HG02610 (cell line): ENCODE measurements around the gene TNFRSF21.
"Not testable (repeated sequence)": the region's sequence is repeated elsewhere in the genome, so short reads cannot be mapped to it uniquely, and the experiment has no call there.

Experiments used
- ATAC-seq: cut with Tn5 transposase; IDR thresholded peaks from one replicate; pipeline ENCODE4 v1.9.1; 2021; ENCODE audit warnings: mild to moderate bottlenecking, moderate library complexity; ENCODE audit not compliant: unreplicated experiment

TNFRSF21 gene

DNA sequence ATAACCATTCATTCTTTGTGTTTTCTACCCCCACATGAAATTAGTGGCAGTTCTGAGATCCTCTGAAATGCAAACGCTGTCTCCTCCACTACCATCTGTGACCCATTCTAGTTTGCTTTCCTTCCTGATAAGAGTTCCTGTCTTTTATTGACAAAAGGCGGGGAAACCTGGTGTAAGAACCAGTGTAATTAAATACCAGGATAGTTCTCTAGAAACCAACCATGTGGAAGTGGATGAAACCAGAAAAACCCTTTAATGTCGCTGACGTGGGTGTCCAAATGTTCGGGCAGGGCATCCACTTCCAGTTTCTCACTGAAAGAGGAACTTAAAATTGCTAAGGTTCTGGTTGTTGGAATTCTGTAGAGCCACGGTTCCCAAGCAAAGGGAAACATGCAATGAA, 79.1 kb downstream of the TNFRSF21 start:
- no peak for ATAC-seq

DNA sequence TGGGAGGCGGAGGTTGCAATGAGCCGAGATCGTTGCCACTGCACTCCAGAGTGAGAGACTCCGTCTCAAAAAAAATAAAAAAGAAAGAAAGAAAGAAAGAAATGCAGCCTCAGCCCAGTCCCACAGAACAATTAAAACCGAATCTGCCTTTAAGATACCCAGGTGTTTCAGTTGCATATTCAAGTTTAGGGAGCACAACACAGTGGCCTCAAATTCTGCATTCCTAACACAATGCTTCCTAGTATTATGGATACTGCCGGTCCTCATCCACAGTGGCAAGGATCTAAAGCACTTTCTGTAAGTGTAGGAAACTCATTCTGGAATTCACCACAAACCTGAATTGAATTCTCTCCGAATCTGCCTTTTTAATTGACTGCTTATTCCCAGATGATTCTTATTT, 80.5 kb downstream of the TNFRSF21 start:
- ATAC-seq, result no peak

DNA sequence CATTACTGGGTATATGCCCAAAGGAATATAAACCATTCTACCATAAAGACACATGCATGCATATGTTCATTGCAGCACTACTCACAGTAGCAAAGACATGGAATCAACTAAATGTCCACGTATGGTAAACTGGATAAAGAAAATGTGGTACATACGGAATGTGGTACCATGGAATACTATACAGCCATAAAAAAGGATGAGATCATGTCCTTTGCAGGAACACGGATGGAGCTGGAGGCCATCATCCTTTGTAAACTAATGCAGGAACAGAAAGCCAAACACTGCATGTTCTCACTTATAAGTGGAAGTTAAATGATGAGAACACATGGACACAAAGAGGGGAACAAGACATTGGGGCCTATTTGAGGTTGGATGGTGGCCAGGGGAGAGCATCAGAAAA, 81.6 kb downstream of the TNFRSF21 start:
- ATAC-seq, result not testable (repeated sequence)

DNA sequence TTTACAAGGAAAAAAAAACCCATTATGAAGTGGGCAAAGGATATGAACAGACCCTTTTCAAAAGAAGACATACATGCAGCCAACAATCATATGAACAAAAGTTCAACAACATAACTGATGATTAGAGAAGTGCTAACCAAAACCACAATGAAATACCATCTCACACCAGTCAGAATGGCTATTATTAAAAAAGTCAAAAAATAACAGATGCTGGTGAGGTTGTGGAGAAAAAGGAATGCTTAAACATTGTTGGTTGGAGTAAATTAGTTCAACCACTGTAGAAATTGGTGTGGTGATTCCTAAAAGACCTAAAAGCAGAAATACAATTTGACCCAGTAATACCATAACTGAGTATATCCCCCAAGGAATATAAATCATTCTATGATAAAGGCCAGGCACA, 86.5 kb downstream of the TNFRSF21 start:
- not testable (repeated sequence) for ATAC-seq

DNA sequence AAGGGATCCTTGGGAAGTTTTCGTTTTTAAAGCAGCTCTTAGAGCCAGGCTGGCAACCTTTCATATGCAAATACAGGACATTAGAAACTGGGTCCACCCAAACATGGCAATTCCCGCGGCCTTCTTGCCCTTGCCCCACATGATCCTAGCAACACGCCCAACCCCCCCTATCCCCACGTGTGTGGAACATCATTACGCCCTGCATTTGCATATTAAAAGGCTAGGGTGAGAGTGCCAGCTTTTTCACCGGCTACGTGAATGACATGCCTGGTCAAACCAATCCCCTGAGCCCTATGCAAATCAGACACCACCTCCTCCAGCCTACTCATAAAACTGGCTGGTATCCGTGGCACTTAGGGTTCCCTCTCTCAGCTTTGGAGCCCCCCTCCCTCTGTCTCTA, 88.1 kb downstream of the TNFRSF21 start:
- no peak for ATAC-seq

DNA sequence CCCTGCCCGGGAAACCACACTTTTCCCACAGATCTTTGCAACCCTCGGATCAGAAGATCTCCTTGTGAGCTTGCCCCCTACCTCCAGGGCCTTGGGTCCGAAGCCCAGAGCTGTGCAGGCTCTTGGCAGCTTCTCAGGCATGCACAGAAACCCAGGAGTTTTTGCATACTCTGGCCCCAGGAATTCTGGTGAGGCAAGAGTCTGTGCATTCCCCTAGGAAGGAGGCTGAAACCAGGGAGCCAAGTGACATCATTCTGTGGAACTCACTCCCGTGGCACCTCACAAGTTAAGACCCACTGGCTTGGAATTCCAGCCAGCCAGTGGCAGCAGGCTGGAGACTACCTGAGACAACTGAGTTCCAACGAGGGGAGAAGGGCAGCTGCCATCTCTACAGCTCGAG, 100.1 kb downstream of the TNFRSF21 start:
- ATAC-seq, result no peak

DNA sequence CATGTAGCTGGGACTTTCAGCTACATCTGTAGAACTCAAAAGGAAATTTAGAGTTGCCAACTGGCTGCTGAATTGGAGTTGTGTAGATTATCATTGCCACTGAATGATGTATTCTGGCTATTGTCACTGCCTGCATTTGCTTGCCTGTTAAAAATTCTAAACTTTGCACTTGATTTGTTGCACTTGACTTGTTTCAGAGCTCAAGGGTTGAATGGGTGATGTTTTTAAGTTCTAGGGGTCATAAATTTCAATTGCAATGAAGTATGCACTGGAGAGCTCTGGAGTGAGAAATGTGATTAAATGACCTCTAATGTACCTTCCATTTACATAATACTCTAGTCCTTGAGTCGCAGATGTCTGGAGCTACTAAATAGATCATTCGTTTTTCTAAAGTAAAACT, 102.4 kb downstream of the TNFRSF21 start:
- no peak for ATAC-seq

DNA sequence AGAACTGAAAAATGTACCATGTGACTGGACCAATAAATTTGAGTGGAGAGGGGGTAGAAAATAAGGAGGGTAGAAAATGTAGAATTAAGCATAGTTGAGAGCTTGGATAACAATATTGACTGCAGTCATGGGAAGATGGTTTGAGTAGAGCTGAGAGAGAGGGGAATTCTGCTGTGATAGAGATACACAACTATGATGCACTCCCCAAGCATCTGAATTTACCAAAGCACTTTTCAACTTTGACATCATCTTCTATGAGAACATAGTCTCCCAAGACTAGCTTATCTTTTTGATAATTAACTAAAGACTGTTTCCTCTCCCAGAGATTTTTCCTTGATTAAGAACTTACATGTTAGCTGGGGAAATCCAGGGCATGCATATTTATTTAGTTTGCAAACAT, 103.1 kb downstream of the TNFRSF21 start:
- ATAC-seq, result no peak

DNA sequence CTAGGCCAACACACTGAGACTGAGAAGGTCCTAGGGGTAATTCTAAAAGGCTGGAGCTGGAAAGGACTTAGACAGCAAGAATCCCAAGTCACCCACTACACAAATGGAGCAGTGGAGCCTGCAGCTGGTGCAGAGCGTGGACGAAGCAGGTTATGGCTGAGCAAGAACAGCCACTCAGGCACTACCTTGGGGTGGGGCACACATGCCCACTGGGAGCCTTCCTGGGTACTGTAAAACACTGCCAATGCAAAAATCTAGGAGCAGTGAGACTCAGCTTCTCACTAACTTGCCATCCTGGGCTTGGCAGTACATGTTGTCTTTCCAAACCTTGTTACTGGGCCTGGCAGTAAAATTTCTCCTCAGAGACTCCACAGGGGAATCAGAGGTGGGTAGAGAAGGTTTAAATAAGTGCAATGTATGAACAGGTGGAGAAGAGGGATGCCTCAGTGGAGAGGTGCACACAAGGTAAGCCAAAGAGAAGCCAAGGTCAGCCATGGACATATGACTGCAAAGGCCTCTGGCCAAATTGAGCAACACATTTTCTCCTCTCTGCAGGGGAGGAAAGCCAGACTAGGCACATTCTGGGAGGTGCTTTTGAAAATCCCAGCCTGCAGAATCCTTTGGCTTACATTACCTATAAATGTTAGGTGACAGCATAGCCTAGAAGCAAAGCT, 105.6 kb downstream of the TNFRSF21 start:
- peak; percentile 3 for ATAC-seq

DNA sequence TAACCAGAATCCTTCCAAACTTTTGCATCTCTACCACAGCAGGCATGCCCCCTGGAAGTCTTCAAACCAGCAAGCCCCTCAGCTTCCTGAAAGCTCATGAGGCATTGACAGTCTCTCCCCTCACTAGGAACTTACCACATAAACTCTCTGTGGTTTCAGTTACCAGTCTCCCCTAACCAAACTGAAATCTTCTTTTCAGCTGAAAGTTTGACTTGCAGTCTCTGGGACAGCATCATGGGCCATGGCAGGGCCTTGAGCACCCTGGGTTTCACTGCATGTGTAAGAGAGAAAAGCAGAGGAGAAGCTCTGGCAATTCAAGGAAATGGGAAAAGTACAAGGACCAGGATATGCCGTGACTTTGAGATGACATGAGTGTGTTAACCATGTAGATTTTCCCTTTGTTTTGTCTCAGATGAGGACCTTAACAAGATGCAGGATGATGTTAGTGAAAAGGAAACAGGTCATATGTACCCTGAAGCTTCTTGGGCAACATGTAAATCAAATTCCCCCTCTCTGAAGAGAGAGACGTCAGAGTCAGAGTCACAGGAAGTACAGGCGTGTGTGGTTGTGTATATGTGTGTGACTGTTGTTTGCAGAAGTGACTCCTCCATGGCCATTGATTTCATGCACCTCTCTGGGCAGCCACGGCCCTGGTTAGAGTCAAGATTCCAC, 106.3 kb downstream of the TNFRSF21 start:
- peak; percentile 82 for ATAC-seq

DNA sequence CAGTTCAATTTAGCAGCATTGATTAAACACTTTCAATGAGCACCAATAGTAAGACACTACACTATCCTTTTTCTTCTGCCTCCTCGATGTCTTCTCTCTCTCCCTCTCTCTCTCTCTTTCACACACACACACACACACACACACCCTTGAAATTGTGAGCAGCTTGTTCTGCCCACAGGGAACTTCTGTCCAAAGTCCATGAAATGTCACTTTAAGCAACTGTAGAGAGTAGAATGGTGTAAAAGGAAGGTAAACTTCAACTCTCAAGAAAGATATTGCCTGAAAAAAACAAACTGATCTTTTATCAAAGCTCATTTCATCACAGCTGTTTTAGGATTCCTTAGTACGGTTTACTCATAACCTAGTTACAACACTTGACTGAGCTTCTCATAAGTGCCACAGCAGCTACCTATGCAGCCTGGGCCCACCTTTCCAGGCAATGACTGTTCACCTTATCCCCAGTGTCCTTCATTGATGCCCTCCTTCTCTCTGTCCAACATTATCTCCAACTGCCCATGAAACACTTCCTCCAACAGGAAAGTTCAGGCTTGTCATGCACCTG, 107.0 kb downstream of the TNFRSF21 start:
- ATAC-seq, result no peak

DNA sequence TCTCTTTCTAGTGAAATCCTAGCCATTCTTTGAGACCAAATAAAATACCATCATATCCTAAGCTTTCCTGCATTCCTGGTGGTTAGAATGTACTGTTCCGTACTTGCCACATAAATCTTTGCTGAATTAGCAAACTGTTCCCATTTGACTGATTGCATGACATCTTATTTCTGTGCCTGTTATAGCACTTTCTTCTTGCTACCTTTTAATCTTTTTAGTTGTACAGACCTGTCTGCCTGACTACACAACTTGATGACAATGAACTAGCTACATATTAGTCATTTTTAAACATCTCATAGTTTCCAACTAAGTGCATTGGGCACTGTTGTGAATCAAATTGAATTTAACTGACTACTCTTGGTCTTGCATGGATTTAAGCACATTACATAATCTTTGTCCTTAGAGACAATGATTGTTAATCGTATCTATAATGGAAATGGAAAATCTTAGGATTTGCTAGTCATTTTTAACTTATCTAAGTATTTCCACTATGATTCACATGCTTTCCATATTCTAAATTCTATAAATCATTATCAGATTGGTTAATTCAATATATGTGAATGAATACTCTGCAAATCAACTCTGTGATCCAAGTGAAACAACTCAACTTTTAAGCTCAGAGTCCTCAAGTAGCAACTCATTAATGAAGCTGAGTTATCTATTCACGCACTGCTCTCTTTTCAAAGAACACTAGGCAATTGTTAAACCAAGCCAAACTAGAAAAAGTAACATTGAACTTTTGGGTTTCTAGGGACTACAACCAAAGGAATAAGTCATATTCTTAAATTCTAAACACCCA, 109.0 kb downstream of the TNFRSF21 start:
- peak; percentile 35 for ATAC-seq

DNA sequence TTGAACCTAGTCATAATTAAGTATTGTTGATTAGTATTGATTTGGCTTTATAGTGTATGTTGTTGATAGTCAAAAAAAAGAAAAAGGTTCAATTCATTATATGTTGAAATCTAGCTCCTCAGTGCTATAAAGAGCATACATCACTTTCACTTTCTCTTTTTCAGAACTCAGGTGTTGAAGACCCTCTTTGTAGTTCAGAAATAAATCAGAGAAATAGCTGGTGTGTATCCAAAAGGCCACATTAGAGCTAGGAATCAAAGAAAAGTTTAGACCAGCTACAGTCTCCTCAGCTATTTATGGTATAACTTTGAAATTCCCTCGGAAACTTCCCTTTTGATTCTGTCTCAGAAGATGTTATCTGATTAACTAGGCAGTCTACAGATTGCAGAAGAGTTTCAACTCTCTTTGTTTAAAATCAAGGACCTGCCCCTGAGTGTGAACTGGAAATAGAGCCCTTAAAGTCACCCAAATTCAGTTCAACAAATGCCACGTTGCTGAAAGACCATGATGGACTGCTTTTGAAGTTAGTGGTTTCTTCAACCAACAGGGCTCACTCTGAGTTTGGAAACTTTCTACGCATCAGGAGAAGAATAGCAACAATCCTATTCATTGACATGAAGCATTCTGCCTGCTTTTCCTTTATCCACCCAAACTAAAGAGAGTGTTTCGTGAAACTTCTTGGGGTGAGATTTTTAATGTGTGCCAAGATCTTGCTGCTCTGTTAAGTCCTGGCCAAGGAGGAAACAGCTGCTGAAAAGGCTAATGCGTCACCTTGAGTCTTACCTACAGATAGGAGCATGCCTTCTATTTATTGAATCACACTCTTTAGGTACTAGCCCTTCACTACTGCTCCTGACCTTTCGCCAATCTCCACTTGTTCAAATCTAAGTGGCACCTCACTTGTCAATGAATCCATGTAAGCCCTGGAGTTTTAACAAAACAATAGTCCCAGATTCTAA, 111.7 kb downstream of the TNFRSF21 start:
- ATAC-seq, result peak; percentile 60

DNA sequence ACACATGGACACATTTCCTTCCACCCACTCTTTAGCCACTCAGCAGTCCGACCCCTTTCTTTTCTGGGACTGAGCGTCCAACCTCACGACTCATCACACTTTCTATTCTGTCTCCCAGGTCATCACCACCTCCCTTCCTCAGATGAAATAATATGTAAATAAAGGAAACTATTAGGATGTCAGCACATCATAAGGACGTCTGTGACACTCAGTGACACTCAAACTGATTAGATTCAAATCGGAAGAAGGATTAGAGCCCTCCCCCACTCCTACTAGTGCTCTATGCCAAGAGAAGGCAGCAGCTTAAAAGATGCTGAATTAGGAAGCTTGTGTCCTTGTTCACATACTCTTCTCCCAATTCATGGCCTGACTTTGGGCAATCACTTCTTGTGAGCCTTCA, 113.6 kb downstream of the TNFRSF21 start:
- ATAC-seq, result no peak

DNA sequence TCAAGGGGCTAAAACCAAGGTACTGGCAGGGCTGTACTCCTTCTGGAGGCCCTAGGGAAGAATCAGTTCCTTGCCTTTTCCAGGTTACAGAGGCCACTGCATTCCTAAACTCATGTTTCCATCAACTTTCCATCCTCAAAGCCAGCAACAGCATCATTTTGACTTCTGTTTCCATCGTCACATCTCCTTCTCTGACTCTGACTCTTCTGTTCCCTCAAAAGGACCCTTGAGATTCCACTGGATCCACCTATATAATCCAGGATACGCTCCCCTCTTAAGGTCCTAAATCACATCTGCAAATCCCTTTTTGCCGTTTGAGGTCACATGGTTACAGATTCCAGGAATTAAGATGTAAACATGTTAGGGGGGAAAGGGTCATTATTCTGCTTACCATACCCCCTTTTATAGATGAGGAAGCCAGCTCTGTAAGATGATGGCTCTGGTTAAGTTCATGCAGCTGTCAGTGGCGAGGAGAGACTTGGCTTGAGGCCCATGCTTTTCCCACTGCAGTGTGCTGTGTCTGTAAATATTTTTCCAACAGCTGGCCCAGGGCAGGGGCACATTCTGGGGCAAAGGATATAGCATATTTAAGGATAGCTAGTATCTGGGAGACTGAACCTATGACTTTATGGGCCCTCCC, 114.6 kb downstream of the TNFRSF21 start:
- ATAC-seq, result no peak

DNA sequence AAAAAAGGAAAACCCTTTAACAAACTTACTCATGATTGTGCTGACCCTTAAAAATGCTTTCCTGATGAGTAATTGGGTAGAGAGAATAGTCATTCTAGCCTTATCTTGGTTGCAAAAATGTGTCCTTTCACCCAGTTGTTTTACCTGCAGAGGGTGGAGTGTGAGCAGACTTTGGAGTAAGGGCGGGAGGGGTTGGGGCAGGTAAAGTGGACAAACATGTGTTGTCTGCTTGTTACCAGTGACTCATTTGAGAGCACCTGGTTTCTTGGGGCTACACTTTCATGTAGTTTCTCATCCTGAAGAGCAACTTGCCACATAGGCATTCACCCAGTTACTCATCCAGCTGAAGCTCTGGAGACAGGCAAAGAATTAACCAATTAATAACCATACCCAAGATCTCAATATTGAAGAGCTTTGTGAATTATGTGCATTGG, 121.1 kb downstream of the TNFRSF21 start:
- no peak for ATAC-seq

DNA sequence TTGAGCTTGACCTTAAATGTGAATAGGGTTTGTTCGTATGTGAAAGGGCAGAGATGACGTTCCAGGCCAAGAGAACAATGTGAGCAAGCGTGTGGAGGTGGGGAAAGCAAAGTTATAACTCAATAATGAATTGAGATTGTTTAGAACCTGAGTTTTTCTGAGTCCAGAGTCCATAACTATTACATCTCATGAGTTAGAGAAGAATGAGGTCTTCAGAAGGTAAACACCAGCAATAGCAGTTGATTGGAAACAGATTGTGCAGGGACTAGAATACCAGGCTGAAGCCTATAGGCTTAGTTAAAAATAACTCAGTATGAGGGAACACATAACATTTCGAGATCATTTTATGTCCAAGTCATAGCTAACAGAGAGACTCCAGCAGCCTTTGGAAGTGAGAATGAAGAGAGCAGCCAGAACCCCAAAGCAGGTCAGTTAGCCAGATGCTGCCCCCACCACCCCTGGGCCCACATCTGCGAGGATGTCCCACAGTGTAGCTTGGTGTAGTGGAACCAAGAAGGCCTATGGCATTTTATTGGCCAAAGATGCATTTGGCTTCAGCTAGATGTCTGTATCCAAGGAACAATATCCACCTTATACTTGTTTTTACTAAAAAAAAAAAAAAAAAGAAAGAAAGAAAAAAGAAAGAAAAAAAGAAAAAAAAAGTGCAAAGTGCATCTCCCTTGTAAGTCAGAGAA, 121.7 kb downstream of the TNFRSF21 start:
- ATAC-seq, result no peak

DNA sequence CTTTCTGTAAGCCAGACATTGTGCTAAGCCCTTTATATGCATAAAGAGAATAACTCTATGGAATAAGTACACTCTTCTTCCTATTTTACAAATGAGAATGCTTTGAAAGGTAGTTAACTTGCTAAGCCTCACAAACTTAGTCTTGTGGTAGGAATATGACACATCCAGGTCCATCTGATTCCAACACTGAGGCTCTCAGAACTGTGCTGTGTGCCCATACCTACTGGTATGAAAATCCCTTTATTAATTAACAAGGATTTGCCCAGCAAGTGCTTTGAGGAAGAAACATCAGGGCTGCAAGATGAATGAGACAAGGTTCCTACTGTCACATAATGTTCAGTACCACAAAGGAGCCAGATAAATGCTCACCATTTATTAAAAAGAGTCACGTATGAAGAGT, 122.6 kb downstream of the TNFRSF21 start:
- no peak for ATAC-seq

DNA sequence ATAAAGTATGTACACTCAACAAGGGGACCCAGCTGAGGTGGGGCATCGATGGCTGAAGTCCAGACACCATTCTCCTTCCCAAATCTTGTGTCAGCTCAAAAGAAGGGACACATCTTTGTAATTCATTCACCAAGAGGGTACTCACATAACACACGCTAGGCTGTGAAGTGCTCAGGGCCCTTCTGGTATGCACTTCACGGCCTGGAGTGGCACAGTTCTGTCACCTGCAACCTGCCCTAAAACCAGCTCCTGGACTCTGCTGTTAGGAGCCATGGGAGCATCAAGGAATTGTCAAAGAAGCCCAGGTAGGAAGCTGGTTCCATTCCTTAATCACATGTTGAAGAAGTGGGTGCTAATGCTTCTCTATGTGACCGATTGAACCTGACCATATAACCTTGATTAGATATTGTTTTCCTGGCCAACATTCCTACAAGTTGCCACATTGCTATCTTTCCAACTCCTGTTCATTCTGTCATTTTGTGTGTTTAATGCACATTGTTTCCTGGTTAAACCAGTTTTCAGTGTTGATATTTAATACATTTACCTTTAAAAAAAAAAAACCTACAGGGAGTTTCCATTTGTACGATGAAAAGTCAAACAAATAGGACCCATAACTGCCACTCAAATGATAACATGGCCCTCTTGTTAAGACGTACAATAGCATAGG, 127.3 kb downstream of the TNFRSF21 start:
- no peak for ATAC-seq
